Neural cell (in vitro differentiated cells): Measurements from ENCODE around the gene SMAP2. TPM values are rescaled to one million over a fixed set of nuclear protein-coding genes. Genes with fewer than 3 reads are reported as not detected.
A peak's percentile ranks its signal among the peaks of the same experiment; 100 is the strongest.

ENCODE experiments used
- H2AFZ ChIP-seq: fragments of 200-600, 300-800 bp; sonication (generic), shearing (Covaris generic); 2 replicates; pipeline ENCODE4 v1.6.0; 2014; ENCODE audit warnings: low read depth, mild to moderate bottlenecking, antibody characterized with exemption, low read length, moderate library complexity
- H3F3A ChIP-seq: fragments of 200-600 bp; shearing (Covaris generic); 2 replicates; pipeline ENCODE4 v1.6.1; 2016; ENCODE audit warnings: mild to moderate bottlenecking, moderate library complexity, mixed read lengths, antibody characterized with exemption, low read length; ENCODE audit not compliant: insufficient read depth, poor library complexity, severe bottlenecking
- H3K27ac ChIP-seq: fragments of 200-600, 300-800 bp; sonication (generic), shearing (Covaris generic); 2 replicates; pipeline ENCODE4 v1.5.1; 2014; ENCODE audit warnings: mild to moderate bottlenecking, low read length, moderate library complexity
- H3K27me3 ChIP-seq: fragments of 300-800, 200-600 bp; sonication (generic), shearing (Covaris generic); 2 replicates; pipeline ENCODE4 v1.6.0; 2014; ENCODE audit warnings: mild to moderate bottlenecking, low read depth, low read length, moderate library complexity; ENCODE audit not compliant: insufficient read depth
- H3K36me3 ChIP-seq: fragments of 300-800, 200-600 bp; sonication (generic), shearing (Covaris generic); 2 replicates; pipeline ENCODE4 v1.5.1; 2014; ENCODE audit warnings: mild to moderate bottlenecking, antibody characterized with exemption, low read length, moderate library complexity; ENCODE audit not compliant: insufficient read depth
- H3K4me2 ChIP-seq: fragments of 300-800, 200-600 bp; sonication (generic), shearing (Covaris generic); 2 replicates; pipeline ENCODE4 v1.6.0; 2014; ENCODE audit warnings: mild to moderate bottlenecking, low read length
- H3K4me3 ChIP-seq: fragments of 300-800, 200-600 bp; sonication (generic), shearing (Covaris generic); 2 replicates; pipeline ENCODE4 v1.5.1; 2014; ENCODE audit warnings: mild to moderate bottlenecking, low read length, moderate library complexity
- H3K79me2 ChIP-seq: fragments of 200-600 bp; shearing (Covaris generic); replicated peaks from 2 replicates; pipeline ENCODE4 v1.6.0; 2014; ENCODE audit warnings: mild to moderate bottlenecking, low read length, moderate library complexity; ENCODE audit not compliant: insufficient read depth
- H3K9ac ChIP-seq: fragments of 300-800, 200-600 bp; sonication (generic), shearing (Covaris generic); 2 replicates; pipeline ENCODE4 v1.6.1; 2016; ENCODE audit warnings: mild to moderate bottlenecking, low read length, mixed read lengths
- H3K9me2 ChIP-seq: fragments of 200-600 bp; shearing (Covaris generic); 2 replicates; pipeline ENCODE4 v1.6.1; 2016; ENCODE audit warnings: mild to moderate bottlenecking, low read length, mixed read lengths; ENCODE audit not compliant: insufficient read depth
- H3K9me3 ChIP-seq: fragments of 200-600, 300-800 bp; sonication (generic), shearing (Covaris generic); 2 replicates; pipeline ENCODE4 v1.6.1; 2016; ENCODE audit warnings: mild to moderate bottlenecking, mixed run types, low read length, moderate library complexity, mixed read lengths
- H4K20me1 ChIP-seq: fragments of 200-600 bp; shearing (Covaris generic); 2 replicates; pipeline ENCODE4 v1.6.1; 2016; ENCODE audit warnings: mild to moderate bottlenecking, mixed run types; ENCODE audit not compliant: insufficient read depth
- EP300 ChIP-seq: fragments of 450-650 bp; conservative IDR thresholded peaks from 2 replicates; pipeline ENCODE4 v1.6.1; 2014; ENCODE audit warnings: antibody characterized with exemption, mild to moderate bottlenecking, moderate library complexity; ENCODE audit not compliant: poor library complexity, severe bottlenecking
- EZH2 ChIP-seq: fragments of 200-600, 300-800 bp; shearing (Covaris generic), sonication (generic); IDR thresholded peaks from 2 replicates; pipeline ENCODE4 v1.6.1; 2014; ENCODE audit warnings: antibody characterized with exemption, low read length, borderline replicate concordance, mild to moderate bottlenecking; ENCODE audit not compliant: insufficient read depth, poor library complexity, severe bottlenecking
- POLR2AphosphoS5 ChIP-seq: IDR thresholded peaks from 2 replicates; pipeline ENCODE4 v1.6.1; 2012
- RAD21 ChIP-seq: fragments of 450-650 bp; conservative IDR thresholded peaks from 2 replicates; pipeline ENCODE4 v1.6.1; 2014; ENCODE audit warnings: antibody characterized with exemption, mild to moderate bottlenecking, moderate library complexity
- SMC3 ChIP-seq: fragments of 450-650 bp; conservative IDR thresholded peaks from 2 replicates; pipeline ENCODE4 v1.6.1; 2014; ENCODE audit warnings: antibody characterized with exemption, mild to moderate bottlenecking, moderate library complexity; ENCODE audit not compliant: poor library complexity
- TAF1 ChIP-seq: IDR thresholded peaks from 2 replicates; pipeline ENCODE4 v1.6.1; 2012; ENCODE audit warnings: low read depth
- polyA plus RNA-seq: library from polyadenylated mRNA; depleted of rRNA; stranded (reverse); fragments of >200 nt; gene quantifications from 2 replicates; pipeline ENCODE4 v1.2.3, GENCODE V29; 2014
- TF ChIP-seq, protein P1 (sequence below): IDR thresholded peaks from 2 replicates; pipeline ENCODE4 v1.6.1; 2012; ENCODE audit warnings: borderline replicate concordance
- TF ChIP-seq, protein P2 (sequence below): fragments of 450-650 bp; IDR thresholded peaks from 2 replicates; pipeline ENCODE4 v1.5.1; 2014; ENCODE audit warnings: antibody characterized with exemption, mild to moderate bottlenecking, moderate library complexity; ENCODE audit not compliant: poor library complexity, severe bottlenecking

SMAP2 gene
- polyA plus RNA-seq, 1 donor from 2014 or later, result 46.8 TPM

DNA sequence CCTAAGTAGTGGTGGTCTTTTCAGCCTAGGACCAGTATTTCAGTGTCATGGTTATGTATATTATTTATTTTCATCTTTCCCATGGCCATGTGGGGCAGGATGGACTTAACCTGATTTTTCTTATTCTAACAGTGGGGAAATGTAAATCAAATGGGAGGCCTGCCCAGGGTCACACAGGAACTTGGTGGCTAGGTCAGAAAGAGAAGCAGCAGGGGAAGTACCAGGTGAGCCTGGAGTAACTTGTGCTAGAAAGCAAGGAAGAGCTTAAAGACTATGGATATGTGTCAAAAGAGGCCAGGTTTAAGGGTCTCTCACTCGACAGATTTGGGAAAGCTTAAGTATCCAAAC is 77.7 kb downstream of the SMAP2 start:
- Histone ChIP-seq H3K27me3 (no peaks in the 10 kb centered on the region), H3K9me3 (peaks cover 8% of the 10 kb centered on the region), H2AFZ (no peak overlapping the region), H3K4me2 (peak overlapping the region; percentile 94), H3K36me3 (peaks cover 28% of the 10 kb centered on the region), H3K27ac (peak overlapping the region; percentile 94), H3F3A (peaks cover 7% of the 10 kb centered on the region), H3K9ac (peak overlapping the region; percentile 94), H3K4me3 (peak overlapping the region; percentile 74), H3K9me2 (no peaks in the 10 kb centered on the region), H3K79me2 (peaks cover 30% of the 10 kb centered on the region), H4K20me1 (no peaks in the 10 kb centered on the region)
- TF ChIP-seq POLR2AphosphoS5 (no peak), RAD21 (no peak)
- TF ChIP-seq, protein P1, sequence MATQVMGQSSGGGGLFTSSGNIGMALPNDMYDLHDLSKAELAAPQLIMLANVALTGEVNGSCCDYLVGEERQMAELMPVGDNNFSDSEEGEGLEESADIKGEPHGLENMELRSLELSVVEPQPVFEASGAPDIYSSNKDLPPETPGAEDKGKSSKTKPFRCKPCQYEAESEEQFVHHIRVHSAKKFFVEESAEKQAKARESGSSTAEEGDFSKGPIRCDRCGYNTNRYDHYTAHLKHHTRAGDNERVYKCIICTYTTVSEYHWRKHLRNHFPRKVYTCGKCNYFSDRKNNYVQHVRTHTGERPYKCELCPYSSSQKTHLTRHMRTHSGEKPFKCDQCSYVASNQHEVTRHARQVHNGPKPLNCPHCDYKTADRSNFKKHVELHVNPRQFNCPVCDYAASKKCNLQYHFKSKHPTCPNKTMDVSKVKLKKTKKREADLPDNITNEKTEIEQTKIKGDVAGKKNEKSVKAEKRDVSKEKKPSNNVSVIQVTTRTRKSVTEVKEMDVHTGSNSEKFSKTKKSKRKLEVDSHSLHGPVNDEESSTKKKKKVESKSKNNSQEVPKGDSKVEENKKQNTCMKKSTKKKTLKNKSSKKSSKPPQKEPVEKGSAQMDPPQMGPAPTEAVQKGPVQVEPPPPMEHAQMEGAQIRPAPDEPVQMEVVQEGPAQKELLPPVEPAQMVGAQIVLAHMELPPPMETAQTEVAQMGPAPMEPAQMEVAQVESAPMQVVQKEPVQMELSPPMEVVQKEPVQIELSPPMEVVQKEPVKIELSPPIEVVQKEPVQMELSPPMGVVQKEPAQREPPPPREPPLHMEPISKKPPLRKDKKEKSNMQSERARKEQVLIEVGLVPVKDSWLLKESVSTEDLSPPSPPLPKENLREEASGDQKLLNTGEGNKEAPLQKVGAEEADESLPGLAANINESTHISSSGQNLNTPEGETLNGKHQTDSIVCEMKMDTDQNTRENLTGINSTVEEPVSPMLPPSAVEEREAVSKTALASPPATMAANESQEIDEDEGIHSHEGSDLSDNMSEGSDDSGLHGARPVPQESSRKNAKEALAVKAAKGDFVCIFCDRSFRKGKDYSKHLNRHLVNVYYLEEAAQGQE, result no peak

DNA sequence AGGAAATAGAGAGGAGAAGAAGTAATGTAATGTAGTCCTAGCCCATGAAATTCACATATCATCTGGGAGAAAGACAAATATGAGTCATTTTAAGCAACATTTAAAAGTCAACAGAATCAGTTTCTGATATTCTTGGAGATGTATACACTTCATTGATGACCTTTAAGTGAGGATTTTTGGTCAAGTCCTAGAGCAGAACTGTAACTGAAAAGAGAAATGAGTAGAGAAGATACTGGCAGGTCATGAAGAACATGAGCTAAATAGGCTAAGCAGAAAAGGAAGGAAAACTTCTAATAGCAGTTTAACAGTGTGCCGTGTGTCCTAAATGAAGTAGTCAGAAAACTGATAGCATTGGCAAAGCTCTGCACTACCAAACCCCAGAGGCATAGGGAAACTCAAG is 81.3 kb downstream of the SMAP2 start:
- H3K9me3 ChIP-seq, result peaks cover 43% of the 10 kb centered on the region
- no peak overlapping the region for H3K9ac ChIP-seq
- no peak overlapping the region for H3K4me3 ChIP-seq
- no peak overlapping the region for H3K27ac ChIP-seq
- no peaks in the 10 kb centered on the region for H4K20me1 ChIP-seq
- peaks cover 62% of the 10 kb centered on the region for H3K36me3 ChIP-seq
- TF ChIP-seq EP300 (no peak), POLR2AphosphoS5 (no peak), RAD21 (no peak), EZH2 (no peak), SMC3 (no peak)
- TF ChIP-seq, protein P2, sequence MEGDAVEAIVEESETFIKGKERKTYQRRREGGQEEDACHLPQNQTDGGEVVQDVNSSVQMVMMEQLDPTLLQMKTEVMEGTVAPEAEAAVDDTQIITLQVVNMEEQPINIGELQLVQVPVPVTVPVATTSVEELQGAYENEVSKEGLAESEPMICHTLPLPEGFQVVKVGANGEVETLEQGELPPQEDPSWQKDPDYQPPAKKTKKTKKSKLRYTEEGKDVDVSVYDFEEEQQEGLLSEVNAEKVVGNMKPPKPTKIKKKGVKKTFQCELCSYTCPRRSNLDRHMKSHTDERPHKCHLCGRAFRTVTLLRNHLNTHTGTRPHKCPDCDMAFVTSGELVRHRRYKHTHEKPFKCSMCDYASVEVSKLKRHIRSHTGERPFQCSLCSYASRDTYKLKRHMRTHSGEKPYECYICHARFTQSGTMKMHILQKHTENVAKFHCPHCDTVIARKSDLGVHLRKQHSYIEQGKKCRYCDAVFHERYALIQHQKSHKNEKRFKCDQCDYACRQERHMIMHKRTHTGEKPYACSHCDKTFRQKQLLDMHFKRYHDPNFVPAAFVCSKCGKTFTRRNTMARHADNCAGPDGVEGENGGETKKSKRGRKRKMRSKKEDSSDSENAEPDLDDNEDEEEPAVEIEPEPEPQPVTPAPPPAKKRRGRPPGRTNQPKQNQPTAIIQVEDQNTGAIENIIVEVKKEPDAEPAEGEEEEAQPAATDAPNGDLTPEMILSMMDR, result no peak
- no peaks in the 10 kb centered on the region for H3K27me3 ChIP-seq
- peaks cover 37% of the 10 kb centered on the region for H3K79me2 ChIP-seq
- H3K9me2 ChIP-seq, result no peaks in the 10 kb centered on the region
- H3F3A ChIP-seq, result peaks cover 2% of the 10 kb centered on the region
- H2AFZ ChIP-seq, result no peak overlapping the region
- no peak overlapping the region for H3K4me2 ChIP-seq

DNA sequence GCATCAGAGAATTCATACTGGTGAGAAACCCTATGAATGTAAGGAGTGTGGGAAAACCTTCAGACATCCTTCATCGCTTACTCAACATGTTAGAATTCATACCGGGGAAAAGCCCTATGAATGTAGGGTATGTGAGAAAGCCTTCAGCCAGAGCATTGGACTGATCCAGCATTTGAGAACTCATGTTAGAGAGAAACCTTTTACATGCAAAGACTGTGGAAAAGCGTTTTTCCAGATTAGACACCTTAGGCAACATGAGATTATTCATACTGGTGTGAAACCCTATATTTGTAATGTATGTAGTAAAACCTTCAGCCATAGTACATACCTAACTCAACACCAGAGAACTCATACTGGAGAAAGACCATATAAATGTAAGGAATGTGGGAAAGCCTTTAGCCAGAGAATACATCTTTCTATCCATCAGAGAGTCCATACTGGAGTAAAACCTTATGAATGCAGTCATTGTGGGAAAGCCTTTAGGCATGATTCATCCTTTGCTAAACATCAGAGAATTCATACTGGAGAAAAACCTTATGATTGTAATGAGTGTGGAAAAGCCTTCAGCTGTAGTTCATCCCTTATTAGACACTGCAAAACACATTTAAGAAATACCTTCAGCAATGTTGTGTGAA is 89.5 kb downstream of the SMAP2 start:
- H3K9ac ChIP-seq, result no peak overlapping the region
- peaks cover 84% of the 10 kb centered on the region for H3K36me3 ChIP-seq
- no peak for TF ChIP-seq SMC3
- no peak for TF ChIP-seq TAF1

More for the DNA sequence above, 89.5 kb downstream of the SMAP2 start:
- peaks cover 83% of the 10 kb centered on the region for H3K9me3 ChIP-seq
- no peak overlapping the region for H2AFZ ChIP-seq
- no peaks in the 10 kb centered on the region for H3K79me2 ChIP-seq
- H3K4me2 ChIP-seq, result no peak overlapping the region
- no peaks in the 10 kb centered on the region for H3F3A ChIP-seq
- no peaks in the 10 kb centered on the region for H4K20me1 ChIP-seq
- no peak overlapping the region for H3K27ac ChIP-seq
- H3K9me2 ChIP-seq, result no peaks in the 10 kb centered on the region
- no peaks in the 10 kb centered on the region for H3K27me3 ChIP-seq
- H3K4me3 ChIP-seq, result no peak overlapping the region
